NCI-H2196 (cell line): ENCODE measurements around the gene UNC5B.
"Not testable (repeated sequence)": the region's sequence is repeated elsewhere in the genome, so short reads cannot be mapped to it uniquely, and the experiment has no call there.

Source experiments
- DNase-seq: peaks from one replicate; lab custom pipeline; 2025; ENCODE audit not compliant: unreplicated experiment; lab: John Stamatoyannopoulos, UW

The UNC5B gene

DNA sequence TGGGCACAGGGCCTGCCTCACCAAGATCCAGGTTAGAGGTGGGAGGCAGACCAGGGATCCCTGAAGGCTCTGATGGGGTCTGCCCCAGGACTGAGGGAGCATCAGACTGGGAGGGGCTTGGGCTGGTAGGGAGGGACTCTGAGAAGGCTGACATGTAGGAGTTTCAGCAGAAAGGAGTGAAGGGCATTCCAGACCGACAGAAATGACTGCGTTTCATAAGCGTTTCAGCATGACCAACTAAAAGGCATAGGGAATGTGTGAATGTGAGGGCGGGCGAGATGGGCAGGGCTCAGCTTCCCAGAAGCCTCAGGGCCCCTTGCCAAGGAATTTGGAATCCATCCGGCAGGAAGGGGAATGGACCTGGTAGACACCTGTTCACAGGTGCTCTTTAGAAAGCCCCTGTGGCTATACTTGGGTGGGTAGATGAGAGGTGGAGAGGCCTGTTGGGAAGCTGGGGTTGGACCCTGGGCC lies 81.8 kb downstream of the UNC5B start:
- DNase-seq: peak; percentile 46

DNA sequence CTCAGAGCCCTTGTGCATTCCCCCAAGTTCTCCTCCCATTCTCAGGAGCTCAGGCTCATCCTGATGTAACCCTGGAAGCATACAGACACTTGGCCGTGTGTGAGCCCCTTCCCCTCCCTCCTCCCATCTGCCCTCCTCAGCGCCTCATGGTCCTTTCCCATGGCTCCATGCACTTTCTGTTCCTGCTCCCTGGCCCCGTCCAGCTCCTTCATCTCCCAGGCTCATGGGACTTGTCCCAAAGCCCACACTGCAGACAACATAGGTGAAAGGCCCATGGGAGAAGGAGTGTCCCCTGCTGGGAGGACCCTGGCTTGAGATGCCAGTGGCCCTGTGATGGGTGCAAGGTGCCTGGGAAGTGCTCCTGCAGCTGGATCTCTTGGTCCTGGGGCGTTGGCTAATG lies 82.5 kb downstream of the UNC5B start:
- no peak for DNase-seq

DNA sequence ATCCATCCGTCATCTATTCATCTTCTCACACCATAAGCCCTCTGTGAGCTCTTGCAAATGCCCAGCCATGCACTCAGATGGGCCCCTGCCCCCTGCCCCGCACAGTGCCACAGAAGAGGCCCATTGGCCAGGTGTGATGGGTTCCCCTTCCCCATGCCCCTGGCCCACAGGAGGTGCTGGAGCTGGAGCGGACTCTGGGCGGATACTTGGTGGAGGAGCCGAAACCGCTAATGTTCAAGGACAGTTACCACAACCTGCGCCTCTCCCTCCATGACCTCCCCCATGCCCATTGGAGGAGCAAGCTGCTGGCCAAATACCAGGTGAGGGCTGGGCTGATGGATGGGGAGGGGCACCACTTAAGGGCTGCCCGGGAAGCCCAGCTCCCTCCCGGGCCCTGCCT lies 83.3 kb downstream of the UNC5B start:
- no peak for DNase-seq

DNA sequence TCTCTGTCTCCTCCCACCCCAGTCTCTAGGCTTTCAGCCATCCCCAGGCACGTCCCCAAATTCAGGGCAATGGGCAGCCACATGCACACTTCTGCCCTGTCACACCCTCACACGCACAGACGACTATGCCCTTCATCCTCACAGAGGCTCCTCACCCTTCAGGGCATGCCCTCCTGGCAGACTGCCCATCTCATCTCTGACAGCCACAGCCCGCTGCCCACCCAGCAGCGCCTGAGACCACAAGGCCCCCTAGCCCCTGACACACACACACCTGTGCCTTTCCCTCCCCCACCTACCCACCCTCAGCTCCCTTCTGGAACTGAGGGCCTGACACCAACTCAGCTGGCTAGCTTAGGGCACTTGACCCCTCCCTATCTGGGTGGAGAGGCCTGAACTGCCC lies 83.7 kb downstream of the UNC5B start:
- no peak for DNase-seq

DNA sequence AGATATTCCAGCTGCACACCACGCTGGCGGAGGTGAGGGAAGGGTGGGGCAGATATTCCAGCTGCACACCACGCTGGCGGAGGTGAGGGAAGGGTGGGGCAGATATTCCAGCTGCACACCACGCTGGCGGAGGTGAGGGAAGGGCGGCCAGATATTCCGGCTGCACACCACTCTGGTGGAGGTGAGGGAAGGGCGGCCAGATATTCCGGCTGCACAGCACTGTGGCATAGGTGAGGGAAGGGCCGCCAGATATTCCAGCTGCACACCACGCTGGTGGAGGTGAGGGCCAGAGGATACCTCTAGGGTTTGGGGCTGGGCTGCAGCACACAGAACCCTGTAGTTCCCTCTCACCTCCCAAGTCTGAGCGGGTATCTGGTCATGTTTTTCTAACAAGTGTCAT lies 84.4 kb downstream of the UNC5B start:
- not testable (repeated sequence) for DNase-seq

DNA sequence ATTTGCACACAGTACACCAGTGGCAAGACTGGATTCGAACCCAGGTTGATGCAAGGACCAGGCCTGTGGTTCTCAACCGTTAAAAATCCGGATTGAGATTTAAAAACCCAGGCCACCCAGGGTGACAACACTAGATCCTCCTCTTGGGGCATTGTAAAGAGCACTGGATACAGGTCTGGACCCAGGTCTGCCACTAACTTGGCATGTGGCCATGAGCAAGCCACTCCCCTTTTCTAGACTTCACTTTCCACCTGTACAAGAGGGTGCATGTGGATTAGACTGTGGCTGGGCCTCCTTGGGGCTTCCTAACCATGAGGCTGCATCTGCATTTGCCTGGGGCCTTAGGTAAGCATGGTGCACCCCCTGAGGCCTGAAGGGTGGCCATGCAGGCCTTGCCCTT lies 85.0 kb downstream of the UNC5B start:
- no peak for DNase-seq

DNA sequence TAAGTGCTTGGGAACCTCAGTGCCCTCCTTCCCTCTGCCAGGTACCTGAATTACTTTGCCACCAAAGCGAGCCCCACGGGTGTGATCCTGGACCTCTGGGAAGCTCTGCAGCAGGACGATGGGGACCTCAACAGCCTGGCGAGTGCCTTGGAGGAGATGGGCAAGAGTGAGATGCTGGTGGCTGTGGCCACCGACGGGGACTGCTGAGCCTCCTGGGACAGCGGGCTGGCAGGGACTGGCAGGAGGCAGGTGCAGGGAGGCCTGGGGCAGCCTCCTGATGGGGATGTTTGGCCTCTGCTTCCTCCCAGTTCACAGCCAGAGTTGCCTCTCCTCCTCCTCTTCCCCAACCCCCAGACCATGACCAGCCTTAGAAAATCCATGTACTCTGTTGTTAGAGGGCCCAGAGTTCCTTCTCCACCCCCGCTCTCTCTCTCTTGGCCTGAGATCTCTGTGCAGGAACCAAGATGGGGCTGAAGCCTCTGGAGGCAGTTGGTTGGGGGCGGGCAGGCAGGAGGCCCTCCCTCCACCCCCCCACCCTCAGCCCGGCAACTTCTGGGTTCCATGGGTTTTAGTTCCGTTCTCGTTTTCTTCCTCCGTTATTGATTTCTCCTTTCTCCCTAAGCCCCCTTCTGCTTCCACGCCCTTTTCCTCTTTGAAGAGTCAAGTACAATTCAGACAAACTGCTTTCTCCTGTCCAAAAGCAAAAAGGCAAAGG lies 86.9 kb downstream of the UNC5B start:
- no peak for DNase-seq

DNA sequence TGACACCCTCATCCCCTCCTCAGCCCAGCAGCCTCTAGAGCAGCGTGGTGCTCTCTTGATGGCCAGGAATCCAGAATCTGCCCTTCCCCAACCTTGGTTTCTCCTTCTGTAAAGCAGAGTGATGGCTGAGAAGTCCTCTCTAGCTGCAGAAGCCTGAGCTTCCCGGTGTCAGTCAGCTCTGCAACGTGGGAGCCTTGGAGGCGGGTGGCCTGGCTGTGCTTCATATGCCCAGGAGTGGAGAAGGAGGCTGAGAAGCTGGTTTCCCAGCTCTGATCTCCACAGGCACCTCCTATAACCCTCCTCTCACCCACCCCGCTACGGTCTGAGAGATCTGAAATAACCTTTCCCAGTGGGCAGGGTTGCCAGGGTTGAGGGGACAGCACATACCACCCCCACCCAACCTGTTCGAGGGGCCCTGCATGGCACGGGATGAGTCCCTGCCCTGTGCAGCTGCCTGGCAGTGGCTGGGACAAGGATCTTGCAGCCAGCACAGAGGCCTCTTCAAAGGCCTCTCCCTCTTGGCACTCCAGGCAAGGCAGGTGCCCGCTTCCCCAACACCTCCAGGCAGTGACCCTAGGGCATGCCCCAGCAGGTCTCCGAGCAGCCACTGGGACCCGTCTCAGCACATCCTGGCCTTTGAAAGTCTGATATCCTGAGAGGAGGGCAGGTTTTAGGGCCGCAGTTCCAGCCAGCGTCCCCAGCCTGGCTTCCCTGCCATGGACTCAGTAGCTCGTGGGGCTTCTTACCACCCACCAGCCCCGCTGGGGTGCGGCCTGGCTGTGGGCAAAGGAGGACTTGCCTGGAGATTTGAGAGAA lies 88.4 kb downstream of the UNC5B start:
- DNase-seq: peak; percentile 47

DNA sequence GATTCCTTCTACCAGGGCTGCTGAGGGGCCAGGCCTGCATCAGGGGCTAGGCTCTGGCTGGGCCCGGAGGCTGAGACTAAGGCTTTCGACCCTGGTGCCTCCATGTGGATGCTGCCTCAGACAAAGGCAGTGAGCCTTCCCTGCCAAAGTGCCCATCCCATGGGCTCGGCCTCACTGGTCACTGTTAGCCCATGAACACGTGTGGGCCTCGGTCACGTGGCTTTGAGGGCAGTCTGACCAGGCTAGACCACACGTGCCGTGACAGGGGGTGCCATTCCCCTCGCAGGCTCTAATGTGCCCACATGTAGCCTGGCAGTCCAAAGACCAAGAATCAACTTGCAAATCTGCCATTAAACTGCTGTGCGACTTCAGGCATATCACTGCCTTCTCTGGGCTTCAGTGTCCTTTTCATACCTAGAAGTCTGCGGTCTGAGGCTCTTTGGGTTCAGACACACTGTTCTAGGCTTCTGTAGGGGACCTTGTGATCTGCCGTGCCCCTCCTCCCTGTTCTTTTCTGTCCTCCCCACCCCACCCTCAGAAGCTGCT lies 89.1 kb downstream of the UNC5B start:
- DNase-seq: no peak

DNA sequence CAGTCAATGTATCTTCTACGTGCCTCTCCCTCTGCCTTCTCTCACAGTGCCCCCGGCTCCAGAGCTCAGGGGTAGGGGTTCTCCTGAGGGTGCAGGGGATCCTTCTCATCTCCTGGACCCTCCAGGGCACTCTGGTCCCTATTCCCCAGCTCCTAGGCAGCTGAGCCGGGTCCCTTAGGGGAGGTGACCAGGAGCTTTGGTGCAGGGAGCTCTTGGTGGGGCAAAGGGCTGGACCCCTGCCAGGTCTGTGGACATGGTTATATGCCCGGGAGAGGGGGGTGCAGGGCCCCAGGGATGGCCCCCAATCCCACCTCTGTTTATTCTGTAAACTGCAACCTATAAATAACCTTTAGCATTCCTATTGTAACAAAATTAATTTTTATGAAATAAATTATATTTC lies 90.1 kb downstream of the UNC5B start:
- DNase-seq: no peak

DNA sequence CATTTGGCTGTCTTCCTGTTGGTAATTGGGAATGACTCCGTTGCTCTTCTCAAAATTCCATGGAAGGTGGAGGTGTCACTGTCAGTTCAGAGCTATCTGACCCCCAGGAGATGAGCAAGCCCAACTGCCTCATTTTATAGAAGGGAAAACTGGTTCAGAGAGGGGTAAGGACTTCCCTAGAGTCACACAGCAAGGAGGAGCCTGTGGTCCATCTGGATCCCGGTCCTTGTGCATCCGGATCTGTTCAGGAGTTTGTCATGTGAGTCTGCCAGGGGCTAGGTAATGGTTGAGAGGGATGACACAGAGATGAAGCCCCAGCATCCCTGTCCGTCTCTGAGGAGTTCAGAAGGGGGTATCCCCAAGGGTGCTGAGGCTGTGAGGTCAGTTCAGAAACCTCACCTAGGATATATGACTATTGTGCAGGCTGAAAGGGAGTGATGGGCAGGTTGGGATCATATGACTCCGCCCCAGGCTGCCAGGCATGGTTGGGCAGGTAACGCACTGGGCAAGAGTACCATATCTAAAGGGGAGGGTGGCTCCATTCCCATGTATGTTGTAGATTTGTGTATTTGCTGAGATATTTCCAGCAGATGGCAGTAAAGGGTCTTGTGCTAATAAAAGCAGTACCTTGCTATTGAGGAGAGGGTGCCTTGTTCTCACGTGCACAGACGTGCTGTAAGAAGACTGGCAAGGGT lies 90.7 kb downstream of the UNC5B start:
- DNase-seq: peak; percentile 45

DNA sequence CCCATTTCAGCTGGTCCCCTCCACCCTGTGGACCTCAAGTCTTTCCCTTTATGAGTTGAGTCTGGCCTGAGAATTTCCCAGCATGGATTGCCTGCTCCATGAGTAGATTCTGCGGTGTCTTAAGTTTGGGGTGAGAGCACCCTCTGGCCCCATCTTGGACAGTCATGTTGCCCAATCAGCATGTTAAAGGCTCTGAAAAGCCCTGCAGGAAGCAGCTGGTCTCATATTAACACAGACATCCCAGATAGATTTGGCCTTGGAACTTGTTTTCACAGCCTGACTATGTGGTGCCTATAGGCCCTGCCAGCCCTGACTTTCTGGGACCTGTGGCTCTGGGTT lies 91.2 kb downstream of the UNC5B start:
- DNase-seq: no peak

DNA sequence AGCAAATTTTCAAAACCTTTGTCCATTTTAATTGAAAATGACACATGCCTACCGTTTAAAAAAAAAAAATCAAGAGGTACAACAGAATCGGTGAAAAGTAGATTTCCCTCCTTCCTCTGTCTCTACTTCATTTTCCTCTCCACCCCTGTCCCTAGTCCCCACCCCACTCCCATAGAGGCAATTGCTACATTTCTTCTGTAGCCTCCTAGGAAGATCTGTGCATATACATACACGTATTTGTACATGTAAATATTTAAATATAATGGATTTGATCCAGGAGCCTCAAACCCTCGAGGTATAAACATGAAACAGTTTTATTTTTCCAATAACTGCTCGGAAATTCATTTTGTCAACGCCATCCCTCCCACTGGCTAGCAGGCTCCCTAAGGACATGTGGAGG lies 92.5 kb downstream of the UNC5B start:
- DNase-seq: no peak

DNA sequence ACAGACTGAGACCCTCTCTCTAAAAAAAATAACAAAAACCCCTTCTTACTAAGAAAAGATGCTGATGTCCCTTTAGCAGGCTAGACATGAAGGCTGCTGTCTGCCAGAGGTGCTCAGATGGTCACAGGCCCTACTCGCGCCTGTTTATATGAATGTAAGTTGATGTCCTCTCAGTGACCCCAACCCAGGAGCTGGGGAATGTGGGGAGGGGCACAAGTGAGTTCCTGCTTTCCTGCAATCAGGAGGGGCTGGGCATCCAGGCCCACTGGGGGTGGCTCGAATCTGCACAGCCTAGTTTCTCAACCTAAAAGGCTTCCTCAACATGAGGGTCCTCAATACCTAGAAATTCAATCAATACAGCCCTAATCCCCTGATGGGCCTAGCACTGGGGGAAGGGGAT lies 94.6 kb downstream of the UNC5B start:
- DNase-seq: no peak

DNA sequence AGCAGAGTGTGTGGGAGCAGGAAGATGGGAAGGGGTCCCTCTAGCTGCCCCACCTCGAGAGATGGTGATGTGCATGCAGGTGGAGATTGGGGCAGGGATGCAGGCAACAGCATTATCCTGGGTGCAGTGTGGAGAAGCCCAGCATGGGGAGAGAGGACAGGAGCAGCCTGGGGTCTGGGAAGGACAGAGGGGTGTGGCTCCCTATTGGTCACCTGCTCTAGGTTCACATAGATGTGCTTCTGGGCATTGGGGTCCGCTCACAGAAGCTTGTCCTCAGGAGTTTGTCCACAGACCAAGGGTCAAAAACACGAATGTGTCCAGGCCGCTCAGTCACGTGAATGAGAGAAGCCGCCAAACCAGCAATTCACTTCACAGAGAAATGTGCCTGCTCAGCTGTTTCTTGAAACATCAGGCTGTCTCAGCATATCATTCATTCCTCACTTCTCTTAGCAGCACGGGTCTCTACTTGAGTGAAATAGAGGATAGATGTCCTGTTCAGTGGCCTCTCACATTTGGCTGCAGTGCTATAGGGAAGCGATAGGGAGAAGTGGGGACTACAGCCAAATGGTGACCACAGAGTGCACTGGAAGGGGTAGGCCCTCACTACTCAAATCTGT lies 95.2 kb downstream of the UNC5B start:
- DNase-seq: no peak

DNA sequence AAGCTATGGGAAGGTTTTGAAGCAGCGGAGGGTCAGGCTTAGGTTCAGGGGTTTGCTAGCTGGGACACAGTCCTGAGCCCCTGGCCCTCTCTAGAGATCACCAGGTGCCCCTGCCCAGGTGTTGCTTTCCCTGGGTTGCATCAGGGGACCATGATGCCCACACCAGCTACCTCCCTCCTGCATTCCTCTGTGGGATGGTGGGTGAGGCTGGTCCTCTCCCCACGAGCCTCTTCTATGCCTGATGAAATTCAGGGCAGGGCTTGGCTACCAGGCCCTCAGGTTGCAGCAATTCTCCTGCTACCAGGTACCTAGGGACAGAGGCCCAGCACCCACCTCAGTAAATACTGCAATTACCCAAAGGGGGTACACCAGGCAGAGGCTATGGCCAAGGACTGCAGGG lies 95.9 kb downstream of the UNC5B start:
- DNase-seq: no peak

DNA sequence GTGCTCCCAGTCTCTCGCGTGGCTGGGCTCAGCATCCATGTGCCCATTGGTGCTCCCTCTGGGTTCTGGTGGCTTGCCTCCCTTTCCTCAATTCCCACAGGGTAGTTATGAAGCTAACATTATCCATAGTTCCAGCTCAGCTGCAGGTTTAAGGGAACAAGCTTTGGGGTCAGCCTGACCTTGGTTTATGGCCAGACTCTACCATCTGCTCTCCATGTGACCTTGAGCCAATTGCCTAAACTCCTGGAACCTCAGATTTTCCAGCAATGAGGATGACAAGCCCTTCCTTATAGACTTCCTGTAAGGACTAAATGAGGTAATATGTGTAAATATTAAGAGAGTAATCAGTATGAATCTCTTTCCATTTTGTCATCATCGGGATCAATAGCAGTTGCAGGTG lies 96.6 kb downstream of the UNC5B start:
- DNase-seq: no peak

DNA sequence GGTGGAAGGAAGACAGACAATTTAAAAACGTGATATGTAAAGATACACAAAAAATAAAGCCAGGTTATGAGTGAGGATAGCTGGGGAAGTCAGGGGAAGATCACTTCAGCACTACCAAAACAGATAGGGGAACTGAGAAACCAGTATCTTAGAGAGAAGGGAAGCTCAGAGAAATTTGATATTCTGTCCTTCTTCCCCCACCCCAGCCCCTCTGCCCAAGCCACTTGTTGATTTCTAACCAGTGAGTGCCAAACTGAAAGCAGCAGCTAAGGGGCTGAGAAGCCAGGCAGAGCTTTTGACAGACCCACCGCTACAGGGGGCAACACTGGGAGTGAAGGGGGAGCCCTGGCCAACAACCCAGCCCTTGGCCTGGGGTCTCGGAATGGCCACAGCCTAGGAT lies 97.5 kb downstream of the UNC5B start:
- no peak for DNase-seq

DNA sequence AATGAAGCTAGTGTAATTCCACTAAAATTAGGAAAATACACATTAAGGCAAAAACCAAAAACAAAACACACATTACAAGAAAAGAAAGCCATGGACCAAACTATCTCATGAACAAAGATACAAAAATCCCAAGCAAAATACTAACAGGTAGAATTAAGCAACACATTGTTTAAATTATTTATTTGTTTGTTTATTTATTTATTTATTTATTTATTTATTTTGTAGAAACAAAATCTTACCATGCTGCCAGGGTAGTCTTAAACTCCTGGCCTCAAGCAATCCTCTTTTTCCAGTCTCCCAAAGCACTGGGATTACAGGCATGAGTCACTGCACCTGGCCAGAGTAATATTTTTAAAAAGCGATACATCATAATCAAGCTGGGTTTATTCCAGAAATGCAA lies 99.8 kb downstream of the UNC5B start:
- DNase-seq: no peak

DNA sequence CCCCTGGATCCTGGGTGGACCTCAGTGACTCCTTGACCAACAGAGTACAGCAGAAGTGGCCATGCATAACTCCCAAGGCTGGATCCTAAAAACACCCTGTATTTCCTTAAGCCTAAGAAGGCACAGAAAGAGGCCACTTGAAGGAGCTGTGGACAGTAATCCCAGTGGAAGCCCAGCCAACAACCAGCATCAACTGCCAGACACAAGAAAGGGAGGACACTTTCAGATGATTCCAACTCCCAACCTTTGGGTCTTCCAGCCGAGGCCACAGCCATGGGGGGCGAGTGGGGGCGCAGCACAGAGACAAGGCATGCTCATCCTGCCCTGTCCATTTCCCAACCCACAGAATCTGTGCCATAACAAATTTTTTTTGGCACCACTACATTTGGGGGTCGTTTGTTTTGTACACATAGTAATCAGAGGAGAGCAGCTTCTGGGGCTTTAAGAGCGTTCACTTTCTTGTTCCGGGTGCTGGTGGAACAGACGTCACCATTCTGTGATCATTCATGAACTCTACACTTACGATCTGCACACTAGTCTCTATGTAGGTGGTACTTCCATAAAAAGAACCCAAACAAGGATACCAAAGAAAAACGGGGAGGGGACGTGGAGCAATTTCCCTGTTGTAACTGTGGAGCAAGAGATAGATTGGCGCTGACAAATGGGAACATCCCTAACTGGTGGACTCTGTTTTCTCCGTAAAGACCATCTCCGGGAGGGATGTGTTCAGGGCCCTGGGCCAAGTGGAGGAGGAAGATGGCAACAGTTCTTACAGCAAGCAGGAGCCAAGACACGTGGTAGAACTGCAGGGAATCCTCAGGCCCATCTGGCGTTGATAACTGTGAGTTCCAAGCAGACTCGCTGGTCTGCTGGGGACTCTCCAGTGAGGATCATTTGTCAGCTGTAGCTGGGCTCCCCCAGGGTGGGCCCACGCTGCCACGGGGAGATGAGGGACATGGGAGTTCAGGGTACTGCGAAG lies 100.7 kb downstream of the UNC5B start:
- DNase-seq: no peak
